SH-SY5Y (cell line): ENCODE data around the gene CMBL.

Source experiments
- GATA2 ChIP-seq: IDR thresholded peaks from 2 replicates; pipeline ENCODE4 v1.6.1; 2011; ENCODE audit warnings: mild to moderate bottlenecking, low read depth, low read length
- GATA3 ChIP-seq: IDR thresholded peaks from 2 replicates; pipeline ENCODE4 v1.6.1; 2011; ENCODE audit warnings: low read depth, mild to moderate bottlenecking, low read length, moderate library complexity

- TF ChIP-seq GATA2, result no peak
- TF ChIP-seq GATA3, result no peak
Observed at GRCh38 chr5:10301842-10302610, 5.7 kb downstream of the CMBL start.
